SK-N-SH (cell line): ENCODE data around the gene SLC22A23. TPM values are rescaled to one million over a fixed set of nuclear protein-coding genes. Genes with fewer than 3 reads are reported as not detected.

ENCODE experiments used
- CTCF ChIA-PET: fragments of 300-600, 350-600 bp; formaldehyde crosslinking; extraction: SDS; loops from one replicate; lab custom pipeline; 2021; lab: Yijun Ruan, JAX
- POLR2A ChIA-PET: fragments of 350-600 bp; sonication (Branson Sonifier 250); formaldehyde crosslinking; extraction: SDS; loops from one replicate; lab custom pipeline; 2020; ENCODE audit warnings: antibody characterized with exemption, inconsistent platforms; lab: Yijun Ruan, JAX
- DNase-seq: peaks from one replicate; pipeline ENCODE4 v3.0.0; 2012
- H2AFZ ChIP-seq: fragments of 200-600 bp; sonication (generic); 2 replicates; pipeline ENCODE4 v1.8.1; 2016; ENCODE audit warnings: antibody characterized with exemption, mild to moderate bottlenecking, low read depth
- H3F3A ChIP-seq: fragments of 200-600 bp; sonication (generic); replicated peaks from 2 replicates; pipeline ENCODE3; 2016; ENCODE audit warnings: antibody characterized with exemption, mild to moderate bottlenecking; ENCODE audit not compliant: insufficient read depth
- H3K27ac ChIP-seq, 2 experiments: fragments of 200-500 bp in 1 of 2; fragments of 200-600 bp in 1 of 2; sonication (Bioruptor generic) in 1 of 2; sonication (generic), shearing (Covaris generic) in 1 of 2; 2 replicates each; pipeline versions ENCODE4 v1.5.1 to v1.6.1; 2014 to 2016; ENCODE audit warnings: low read depth in 2 of 2, inconsistent platforms in 1 of 2, low read length in 1 of 2, mild to moderate bottlenecking in 1 of 2, mixed read lengths in 1 of 2
- H3K27me3 ChIP-seq: fragments of 200-600 bp; sonication (generic), shearing (Covaris generic); 2 replicates; pipeline ENCODE4 v1.6.1; 2016; ENCODE audit warnings: mixed run types; ENCODE audit not compliant: insufficient read depth
- H3K36me3 ChIP-seq, 2 experiments: fragments of 200-500 bp in 1 of 2; fragments of 200-600 bp in 1 of 2; sonication (Bioruptor generic) in 1 of 2; sonication (generic) in 1 of 2; replicated peaks in 1 of 2; 2 replicates each; pipeline versions ENCODE3 to v1.5.1; 2014 to 2016; ENCODE audit warnings: low read length in 1 of 2, mild to moderate bottlenecking in 1 of 2; ENCODE audit not compliant: insufficient read depth in 2 of 2, control insufficient read depth in 1 of 2
- H3K4me1 ChIP-seq, 2 experiments: fragments of 200-500 bp in 1 of 2; fragments of 200-600 bp in 1 of 2; sonication (Bioruptor generic) in 1 of 2; sonication (generic), shearing (Covaris generic) in 1 of 2; 2 replicates each; pipeline versions ENCODE4 v1.5.1 to v1.6.1; 2014 to 2016; ENCODE audit warnings: low read depth in 1 of 2, low read length in 1 of 2, mixed run types in 1 of 2; ENCODE audit not compliant: insufficient read depth in 2 of 2, control insufficient read depth in 1 of 2
- H3K4me2 ChIP-seq: fragments of 200-600 bp; sonication (generic), shearing (Covaris generic); 2 replicates; pipeline ENCODE4 v1.6.1; 2017; ENCODE audit warnings: mixed run types
- H3K4me3 ChIP-seq, 2 experiments: fragments of 200-500 bp in 1 of 2; fragments of 200-600 bp in 1 of 2; sonication (Bioruptor generic) in 1 of 2; sonication (generic), shearing (Covaris generic) in 1 of 2; 2 replicates each; pipeline versions ENCODE4 v1.5.1 to v1.8.1; 2014 to 2016; ENCODE audit warnings: low read depth in 2 of 2, inconsistent platforms in 1 of 2, low read length in 1 of 2, mild to moderate bottlenecking in 1 of 2, mixed read lengths in 1 of 2, moderate library complexity in 1 of 2
- H3K79me2 ChIP-seq: fragments of 200-600 bp; sonication (generic); 2 replicates; pipeline ENCODE4 v1.8.1; 2017; ENCODE audit warnings: mild to moderate bottlenecking; ENCODE audit not compliant: insufficient read depth
- H3K9ac ChIP-seq: fragments of 200-600 bp; sonication (generic); 2 replicates; pipeline ENCODE4 v1.6.1; 2017; ENCODE audit warnings: mixed run types
- H3K9me2 ChIP-seq: fragments of 200-600 bp; sonication (generic); 2 replicates; pipeline ENCODE4 v1.6.1; 2017; ENCODE audit warnings: mixed run types
- H3K9me3 ChIP-seq: fragments of 200-600 bp; sonication (generic); 2 replicates; pipeline ENCODE4 v1.6.1; 2017; ENCODE audit warnings: mixed run types, mild to moderate bottlenecking, moderate library complexity
- H4K20me1 ChIP-seq: fragments of 200-600 bp; sonication (generic); 2 replicates; pipeline ENCODE4 v1.6.1; 2017; ENCODE audit warnings: mild to moderate bottlenecking, mixed run types; ENCODE audit not compliant: insufficient read depth
- ELF1 ChIP-seq: IDR thresholded peaks from 2 replicates; pipeline ENCODE4 v1.4.0; 2012
- FOXJ3 ChIP-seq: sonication (generic); formaldehyde crosslinking; IDR thresholded peaks from 2 replicates; pipeline ENCODE4 v1.5.1; 2020; ENCODE audit warnings: mild to moderate bottlenecking, missing genetic modification reagents
- FOXM1 ChIP-seq: IDR thresholded peaks from 2 replicates; pipeline ENCODE4 v1.4.0; 2012; ENCODE audit warnings: low read depth, mild to moderate bottlenecking
- GATA2 ChIP-seq: sonication (generic); formaldehyde crosslinking; IDR thresholded peaks from 2 replicates; pipeline ENCODE4 v1.5.0; 2020; ENCODE audit warnings: mild to moderate bottlenecking, missing genetic modification reagents
- IRF3 ChIP-seq: fragments of 150-350 bp; IDR thresholded peaks from 2 replicates; pipeline ENCODE4 v1.6.1; 2016; ENCODE audit warnings: mild to moderate bottlenecking, low read depth, low read length
- JUND ChIP-seq: IDR thresholded peaks from 2 replicates; pipeline ENCODE4 v1.4.0; 2012
- MAX ChIP-seq: IDR thresholded peaks from 2 replicates; pipeline ENCODE4 v1.4.0; 2012; ENCODE audit warnings: low read depth
- MEF2A ChIP-seq: IDR thresholded peaks from 2 replicates; pipeline ENCODE4 v1.4.0; 2012; ENCODE audit warnings: low read depth, borderline replicate concordance
- MXI1 ChIP-seq: IDR thresholded peaks from 2 replicates; pipeline ENCODE4 v1.6.1; 2012; ENCODE audit warnings: mild to moderate bottlenecking, low read depth, low read length, improper control_type of control experiment
- NRF1 ChIP-seq: IDR thresholded peaks from 2 replicates; pipeline ENCODE4 v1.6.1; 2012; ENCODE audit warnings: low read depth, mild to moderate bottlenecking, low read length
- PBX3 ChIP-seq: IDR thresholded peaks from 2 replicates; pipeline ENCODE4; 2012
- RCOR1 ChIP-seq: fragments of 150-350 bp; IDR thresholded peaks from 2 replicates; pipeline ENCODE4 v1.6.1; 2017; ENCODE audit warnings: antibody characterized with exemption, low read length
- RFX5 ChIP-seq: IDR thresholded peaks from 2 replicates; pipeline ENCODE4 v1.6.1; 2012; ENCODE audit warnings: mild to moderate bottlenecking, improper control_type of control experiment, low read length
- SIN3A ChIP-seq: IDR thresholded peaks from 2 replicates; pipeline ENCODE4 v1.6.1; 2012; ENCODE audit warnings: low read depth, mild to moderate bottlenecking, low read length, moderate library complexity, borderline replicate concordance
- TAF1 ChIP-seq: IDR thresholded peaks from 2 replicates; pipeline ENCODE4 v1.6.1; 2012; ENCODE audit warnings: low read depth, mild to moderate bottlenecking, low read length, moderate library complexity, borderline replicate concordance
- TCF12 ChIP-seq: IDR thresholded peaks from 2 replicates; pipeline ENCODE4 v1.4.0; 2012
- USF1 ChIP-seq: IDR thresholded peaks from 2 replicates; pipeline ENCODE4 v1.4.0; 2012; ENCODE audit warnings: low read depth, borderline replicate concordance
- YY1 ChIP-seq: IDR thresholded peaks from 2 replicates; pipeline ENCODE4 v1.4.0; 2012; ENCODE audit warnings: low read depth, mild to moderate bottlenecking
- ZBTB33 ChIP-seq: IDR thresholded peaks from 2 replicates; pipeline ENCODE4 v1.4.0; 2012; ENCODE audit warnings: low read depth, borderline replicate concordance
- WGBS: methylation state at CpG from one replicate; pipeline ENCODE4 v1.1.6; 2017; ENCODE audit warnings: low lambda C conversion rate; 5-methylcytosine and 5-hydroxymethylcytosine counted together
- polyA plus RNA-seq, 3 experiments: library from polyadenylated mRNA; depleted of rRNA; stranded (reverse); fragments of >200 nt; gene quantifications; 2 replicates each; pipeline ENCODE4 v1.2.3, GENCODE V29; 2012

The SLC22A23 gene
- polyA plus RNA-seq, 1 of the 3 experiments (the other 2 are of a cell fraction) = not detected

GRCh38 chr6:3337521-3338350 is 119.1 kb downstream of the SLC22A23 start (continued):
- TF ChIP-seq ZBTB33 = no peak
- TF ChIP-seq FOXM1 = no peak
- no peak for TF ChIP-seq USF1
- TF ChIP-seq NRF1 = no peak
- no peak for TF ChIP-seq ELF1

- Histone ChIP-seq H3K9ac (no peak overlapping the region), H3F3A (no peaks in the 10 kb centered on the region), H3K27me3 (peaks cover 29% of the 10 kb centered on the region; the same call in 1 of the 2 replicates), H3K9me2 (no peaks in the 10 kb centered on the region), H3K36me3 (no peaks in the 10 kb centered on the region), H3K4me1 (peaks cover 9 to 13% of the 10 kb centered on the region in 2 experiments; a peak in 2 of 4 replicates), H3K9me3 (no peaks in the 10 kb centered on the region), H3K79me2 (no peaks in the 10 kb centered on the region), H3K27ac (no peak overlapping the region), H3K4me2 (no peak overlapping the region), H2AFZ (no peak overlapping the region), H3K4me3 (no peak overlapping the region), H4K20me1 (no peaks in the 10 kb centered on the region)
- WGBS = 79% methylated on average over 5 of the region's 5 CpGs
- ChIA-PET POLR2A (no interaction called here), CTCF (no interaction called here)
- no peak for TF ChIP-seq RFX5
- no peak for TF ChIP-seq FOXM1
- no peak for TF ChIP-seq YY1
- no peak for TF ChIP-seq IRF3
- no peak for TF ChIP-seq RCOR1
- no peak for TF ChIP-seq PBX3
- no peak for TF ChIP-seq ELF1
- TF ChIP-seq MEF2A = no peak
- no peak for TF ChIP-seq JUND
- TF ChIP-seq TAF1 = no peak
- no peak for TF ChIP-seq FOXJ3 (CRISPR knock-in tag)
- TF ChIP-seq GATA2 (CRISPR knock-in tag) = no peak
- TF ChIP-seq MXI1 = no peak
- TF ChIP-seq MAX = no peak
- TF ChIP-seq TCF12 = no peak
- TF ChIP-seq SIN3A = no peak
- no peak for DNase-seq
Measured at GRCh38 chr6:3336859-3337515, 119.9 kb downstream of the SLC22A23 start.
